T-helper 1 cell treated with Interleukin-12 subunit alpha and Interleukin-12 subunit beta and Interleukin-4 antibody, amounts not matched to agents 30 μg/mL and 1 μg/mL, for 36 hours (primary cell): Measurements from ENCODE around the gene ODAD4.
A peak's percentile ranks its signal among the peaks of the same experiment; 100 is the strongest.

Experiments used
- H3K27ac Mint-ChIP-seq: one replicate; pipeline ENCODE4 v1.8.0; 2021; ENCODE audit warnings: mild to moderate bottlenecking, mixed read lengths
- H3K27me3 Mint-ChIP-seq: one replicate; pipeline ENCODE4 v1.8.0; 2021; ENCODE audit warnings: low read depth, mixed read lengths
- H3K36me3 Mint-ChIP-seq: one replicate; pipeline ENCODE4 v1.8.0; 2021; ENCODE audit warnings: low read depth, mixed read lengths
- H3K4me1 Mint-ChIP-seq: one replicate; pipeline ENCODE4 v1.8.0; 2021; ENCODE audit warnings: low read depth, mixed read lengths
- H3K4me3 Mint-ChIP-seq: one replicate; pipeline ENCODE4 v1.8.0; 2021; ENCODE audit warnings: mild to moderate bottlenecking, moderate library complexity, mixed read lengths
- H3K9me3 Mint-ChIP-seq: one replicate; pipeline ENCODE4 v1.8.0; 2021; ENCODE audit warnings: mixed read lengths

ODAD4 gene

GRCh38 chr17:41930009-41930832 lies at the start of gene ODAD4:
Gene ODAD4, plus strand, starts transcription at chr17:41930617. Its CDS starts 107 bp downstream, at chr17:41930724.
- Mint-ChIP-seq H3K4me3 (peak within 1 kb of the TSS; percentile 99), H3K9me3 (no peaks in the 10 kb centered on the region), H3K36me3 (peaks cover 3% of the 10 kb centered on the region), H3K4me1 (peaks cover 34% of the 10 kb centered on the region), H3K27me3 (no peaks in the 10 kb centered on the region), H3K27ac (peak within 1 kb of the TSS; percentile 99)

GRCh38 chr17:41882756-41883155 lies 47.7 kb upstream of the ODAD4 start:
- H3K36me3 Mint-ChIP-seq: peaks cover 30% of the 10 kb centered on the region

DNA sequence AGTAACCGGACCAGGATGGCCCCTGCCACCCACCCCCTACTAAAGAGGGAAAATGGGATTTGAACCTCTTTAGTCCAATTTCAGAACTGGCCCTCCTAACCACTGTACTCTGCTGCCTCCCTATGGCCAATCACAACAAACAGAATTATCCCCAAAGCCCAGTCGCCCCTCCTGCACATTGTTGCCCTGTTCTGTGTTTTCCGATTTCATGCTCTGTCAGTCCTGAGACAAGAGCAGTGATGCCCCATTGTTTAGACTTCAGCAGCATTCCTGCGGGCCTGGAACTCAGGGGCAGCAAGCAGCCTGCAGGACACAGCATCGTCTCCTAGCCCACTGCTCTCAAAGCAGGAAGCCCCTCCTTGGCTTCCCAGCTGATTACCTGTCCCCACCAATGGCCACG lies 44.7 kb upstream of the ODAD4 start:
- Mint-ChIP-seq H3K36me3 (peaks cover 28% of the 10 kb centered on the region), H3K27me3 (no peaks in the 10 kb centered on the region), H3K27ac (no peak overlapping the region), H3K4me1 (peaks cover 2% of the 10 kb centered on the region), H3K4me3 (no peak overlapping the region), H3K9me3 (no peaks in the 10 kb centered on the region)

More at GRCh38 chr17:41882756-41883155, 47.7 kb upstream of the ODAD4 start:
- H3K27ac Mint-ChIP-seq: no peak overlapping the region
- H3K27me3 Mint-ChIP-seq: no peaks in the 10 kb centered on the region
- no peaks in the 10 kb centered on the region for H3K9me3 Mint-ChIP-seq
- H3K4me3 Mint-ChIP-seq: no peak overlapping the region
- no peaks in the 10 kb centered on the region for H3K4me1 Mint-ChIP-seq

GRCh38 chr17:41888332-41888965 lies 42.0 kb upstream of the ODAD4 start:
- Mint-ChIP-seq H3K27me3 (no peaks in the 10 kb centered on the region), H3K27ac (no peak overlapping the region), H3K36me3 (peaks cover 33% of the 10 kb centered on the region), H3K4me1 (peaks cover 2% of the 10 kb centered on the region), H3K9me3 (no peaks in the 10 kb centered on the region), H3K4me3 (no peak overlapping the region)

- no peak overlapping the region for H3K4me3 Mint-ChIP-seq
- no peaks in the 10 kb centered on the region for H3K27me3 Mint-ChIP-seq
- peaks cover 31% of the 10 kb centered on the region for H3K36me3 Mint-ChIP-seq
- no peaks in the 10 kb centered on the region for H3K9me3 Mint-ChIP-seq
- H3K27ac Mint-ChIP-seq: no peak overlapping the region
- peaks cover 4% of the 10 kb centered on the region for H3K4me1 Mint-ChIP-seq
Measured at GRCh38 chr17:41891135-41892020, 39.0 kb upstream of the ODAD4 start.

DNA sequence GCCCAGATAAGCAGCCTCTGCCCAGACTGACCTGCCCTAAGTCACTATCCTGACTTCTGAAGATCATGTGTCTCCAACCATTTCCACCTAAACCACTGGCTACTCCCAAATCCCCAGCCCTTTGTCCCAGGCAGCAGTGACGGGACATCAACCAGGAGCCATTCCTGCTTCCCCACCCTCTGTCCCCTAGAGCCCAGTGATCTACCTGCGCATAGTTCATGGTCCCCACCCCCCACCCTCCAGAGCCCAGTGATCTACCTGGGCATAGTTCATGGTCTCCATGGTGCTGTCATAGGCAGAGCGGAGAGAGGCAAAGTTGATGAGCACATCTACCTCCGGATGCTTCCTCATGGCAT lies 38.4 kb upstream of the ODAD4 start:
- Mint-ChIP-seq H3K4me1 (peaks cover 4% of the 10 kb centered on the region), H3K36me3 (peaks cover 32% of the 10 kb centered on the region), H3K27me3 (no peaks in the 10 kb centered on the region), H3K27ac (no peak overlapping the region), H3K4me3 (no peak overlapping the region), H3K9me3 (no peaks in the 10 kb centered on the region)

DNA sequence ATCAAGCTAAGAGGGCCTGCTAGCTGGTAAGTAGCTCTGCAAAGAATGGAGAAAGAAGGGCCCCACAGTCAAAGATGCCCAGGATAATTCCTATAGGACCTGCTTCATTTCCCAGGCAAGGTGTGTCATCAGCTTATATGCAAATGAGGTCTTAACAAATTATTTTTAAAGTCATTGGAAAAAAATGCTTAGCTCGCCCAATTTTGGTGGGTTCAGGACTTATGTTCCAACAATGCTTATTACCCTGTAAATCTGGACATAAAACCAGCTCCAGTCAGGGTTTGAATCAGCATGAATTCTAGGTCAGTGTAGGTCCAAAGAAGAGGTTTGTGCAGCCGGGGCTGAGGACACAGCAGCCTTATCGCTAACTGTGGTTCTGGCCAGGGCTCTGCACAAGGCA lies 37.0 kb upstream of the ODAD4 start:
- Mint-ChIP-seq H3K4me1 (peaks cover 2% of the 10 kb centered on the region), H3K27ac (no peak overlapping the region), H3K27me3 (no peaks in the 10 kb centered on the region), H3K4me3 (no peak overlapping the region), H3K36me3 (peaks cover 33% of the 10 kb centered on the region), H3K9me3 (no peaks in the 10 kb centered on the region)

DNA sequence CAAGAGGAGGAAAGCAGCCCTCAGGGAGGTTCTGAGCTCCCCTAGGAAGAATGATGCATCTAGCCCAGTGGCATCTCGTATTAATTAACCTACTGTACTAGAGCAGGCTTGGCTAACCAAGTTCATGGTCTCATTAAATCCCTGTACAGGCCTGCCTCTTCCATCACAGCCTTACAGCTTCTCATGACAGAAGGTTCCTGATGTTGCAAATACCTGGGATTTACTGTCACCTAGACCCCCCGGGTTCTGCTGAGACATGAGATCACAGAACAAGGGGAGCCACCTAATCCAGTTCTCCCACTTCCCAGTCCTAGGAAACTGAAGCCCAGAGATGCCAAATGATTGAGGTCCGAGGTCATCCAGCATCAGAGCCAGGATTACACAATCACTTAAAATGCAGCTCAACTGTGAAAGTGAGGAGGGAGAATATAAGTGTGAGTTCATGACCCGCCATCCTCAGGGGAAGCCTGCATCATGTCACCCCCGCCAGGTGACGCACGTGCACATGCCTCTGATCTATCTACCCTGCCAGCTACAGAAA lies 35.6 kb upstream of the ODAD4 start:
- Mint-ChIP-seq H3K9me3 (no peaks in the 10 kb centered on the region), H3K4me3 (no peak overlapping the region), H3K27me3 (no peaks in the 10 kb centered on the region), H3K36me3 (peaks cover 42% of the 10 kb centered on the region), H3K4me1 (peaks cover 2% of the 10 kb centered on the region), H3K27ac (peak overlapping the region; percentile 36)

GRCh38 chr17:41895617-41896016 lies 34.8 kb upstream of the ODAD4 start:
- Mint-ChIP-seq H3K4me1 (peaks cover 2% of the 10 kb centered on the region), H3K4me3 (no peak overlapping the region), H3K36me3 (peaks cover 41% of the 10 kb centered on the region), H3K27me3 (no peaks in the 10 kb centered on the region), H3K9me3 (no peaks in the 10 kb centered on the region), H3K27ac (no peak overlapping the region)

- H3K27ac Mint-ChIP-seq: no peak overlapping the region
- peaks cover 3% of the 10 kb centered on the region for H3K4me1 Mint-ChIP-seq
Measured at GRCh38 chr17:41896726-41897125, 33.7 kb upstream of the ODAD4 start.

DNA sequence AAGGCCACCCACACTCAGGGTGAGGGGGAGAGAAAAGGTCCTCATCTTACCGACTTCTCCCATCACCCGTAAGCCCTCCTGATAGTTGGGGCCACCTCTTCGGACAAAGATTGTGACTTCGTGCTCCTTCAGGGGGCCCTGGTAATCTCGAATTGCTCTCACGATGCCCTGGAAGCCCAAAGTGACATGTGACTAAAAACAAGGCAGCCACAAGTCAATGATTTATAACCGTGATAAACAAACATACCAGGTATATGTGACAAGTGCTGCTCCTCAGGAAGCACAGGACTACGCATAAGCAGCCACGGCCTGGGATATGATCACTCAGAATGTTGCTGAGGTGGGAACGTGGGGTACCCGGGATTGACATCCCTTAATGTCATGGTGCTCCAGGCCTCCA lies 28.8 kb upstream of the ODAD4 start:
- Mint-ChIP-seq H3K4me1 (peaks cover 2% of the 10 kb centered on the region), H3K4me3 (no peak overlapping the region), H3K9me3 (no peaks in the 10 kb centered on the region), H3K27me3 (no peaks in the 10 kb centered on the region), H3K27ac (no peak overlapping the region), H3K36me3 (peaks cover 50% of the 10 kb centered on the region)

More at GRCh38 chr17:41896726-41897125, 33.7 kb upstream of the ODAD4 start:
- Mint-ChIP-seq H3K9me3 (no peaks in the 10 kb centered on the region), H3K27me3 (no peaks in the 10 kb centered on the region), H3K4me3 (no peak overlapping the region), H3K36me3 (peaks cover 48% of the 10 kb centered on the region)

- Mint-ChIP-seq H3K36me3 (peaks cover 51% of the 10 kb centered on the region), H3K4me3 (no peak overlapping the region), H3K9me3 (no peaks in the 10 kb centered on the region), H3K27me3 (no peaks in the 10 kb centered on the region), H3K4me1 (peaks cover 4% of the 10 kb centered on the region), H3K27ac (no peak overlapping the region)
Measured at GRCh38 chr17:41904242-41904841, 26.1 kb upstream of the ODAD4 start.

DNA sequence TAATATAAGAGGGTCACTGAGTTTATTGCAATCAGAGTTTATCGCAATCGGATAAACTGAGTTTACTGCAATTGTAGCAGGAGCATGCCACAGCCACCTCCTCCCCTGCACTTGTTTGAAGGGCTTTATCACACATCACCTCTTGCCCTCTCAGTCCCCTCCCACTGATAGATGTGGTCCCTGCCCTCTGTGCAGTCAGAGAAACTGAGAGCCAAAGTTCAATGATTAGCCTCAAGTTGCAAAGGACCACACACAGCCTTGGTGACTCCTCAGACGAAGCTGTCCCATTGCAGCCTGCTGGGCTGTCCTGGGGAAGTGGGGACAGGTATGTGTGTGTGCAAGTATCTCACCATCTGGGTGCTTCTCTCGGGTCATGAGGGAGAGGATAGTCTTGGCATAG lies 25.2 kb upstream of the ODAD4 start:
- peaks cover 52% of the 10 kb centered on the region for H3K36me3 Mint-ChIP-seq
- no peak overlapping the region for H3K27ac Mint-ChIP-seq
- H3K27me3 Mint-ChIP-seq: no peaks in the 10 kb centered on the region
- peaks cover 4% of the 10 kb centered on the region for H3K4me1 Mint-ChIP-seq
- H3K4me3 Mint-ChIP-seq: no peak overlapping the region
- no peaks in the 10 kb centered on the region for H3K9me3 Mint-ChIP-seq
